GM12801 (cell line): ENCODE measurements around the gene LDB2.

Experiments used
- TF ChIP-seq, protein P1 (sequence below): IDR thresholded peaks from one replicate; pipeline ENCODE4 v1.5.1; 2011; ENCODE audit warnings: control low read depth; ENCODE audit not compliant: insufficient read length; ENCODE audit errors: extremely low read depth

The LDB2 gene

GRCh38 chr4:16715482-16715881 is 183.0 kb downstream of the LDB2 start:
- TF ChIP-seq, protein P1, sequence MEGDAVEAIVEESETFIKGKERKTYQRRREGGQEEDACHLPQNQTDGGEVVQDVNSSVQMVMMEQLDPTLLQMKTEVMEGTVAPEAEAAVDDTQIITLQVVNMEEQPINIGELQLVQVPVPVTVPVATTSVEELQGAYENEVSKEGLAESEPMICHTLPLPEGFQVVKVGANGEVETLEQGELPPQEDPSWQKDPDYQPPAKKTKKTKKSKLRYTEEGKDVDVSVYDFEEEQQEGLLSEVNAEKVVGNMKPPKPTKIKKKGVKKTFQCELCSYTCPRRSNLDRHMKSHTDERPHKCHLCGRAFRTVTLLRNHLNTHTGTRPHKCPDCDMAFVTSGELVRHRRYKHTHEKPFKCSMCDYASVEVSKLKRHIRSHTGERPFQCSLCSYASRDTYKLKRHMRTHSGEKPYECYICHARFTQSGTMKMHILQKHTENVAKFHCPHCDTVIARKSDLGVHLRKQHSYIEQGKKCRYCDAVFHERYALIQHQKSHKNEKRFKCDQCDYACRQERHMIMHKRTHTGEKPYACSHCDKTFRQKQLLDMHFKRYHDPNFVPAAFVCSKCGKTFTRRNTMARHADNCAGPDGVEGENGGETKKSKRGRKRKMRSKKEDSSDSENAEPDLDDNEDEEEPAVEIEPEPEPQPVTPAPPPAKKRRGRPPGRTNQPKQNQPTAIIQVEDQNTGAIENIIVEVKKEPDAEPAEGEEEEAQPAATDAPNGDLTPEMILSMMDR: no peak

DNA sequence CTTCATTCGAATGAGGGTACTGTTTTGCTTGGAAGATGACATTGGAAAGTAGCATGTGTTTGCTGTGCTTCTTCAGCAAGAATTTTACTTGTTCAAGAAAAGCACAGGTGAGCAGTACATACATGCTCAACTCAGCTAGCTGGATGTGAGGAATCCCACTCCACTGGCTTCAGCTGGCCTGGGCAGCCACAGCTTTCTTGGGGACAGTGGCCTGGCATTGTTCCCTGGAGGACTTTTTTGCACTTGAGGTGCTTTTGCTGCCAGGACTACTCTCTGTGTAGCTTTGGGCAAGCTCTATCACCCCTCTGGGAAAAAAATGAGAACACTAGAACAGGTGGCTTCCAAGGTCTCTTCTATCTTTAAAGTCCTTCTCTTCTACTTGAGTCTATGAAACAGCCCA is 184.3 kb downstream of the LDB2 start:
- TF ChIP-seq, protein P1: no peak

DNA sequence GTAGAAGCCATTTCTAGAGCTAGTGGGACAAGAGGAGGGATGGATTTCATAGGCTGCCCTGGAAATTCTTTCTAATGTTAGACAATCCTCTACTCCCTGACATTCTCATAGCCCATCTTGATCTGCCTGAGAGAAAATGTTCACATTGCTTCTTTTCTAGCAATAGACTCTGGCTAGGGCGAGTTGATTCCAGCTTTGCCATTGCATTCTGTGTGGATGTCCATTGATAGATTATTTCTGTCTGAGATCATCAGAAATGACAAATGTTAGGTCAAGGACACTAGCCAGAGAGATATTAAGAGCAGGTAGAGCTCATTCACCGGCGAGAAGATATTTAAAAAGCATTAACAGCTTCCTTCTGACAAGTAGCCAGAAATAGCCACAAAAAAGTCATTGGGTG is 184.7 kb downstream of the LDB2 start:
- TF ChIP-seq, protein P1: no peak

- TF ChIP-seq, protein P1: no peak
Observed at GRCh38 chr4:16713271-16713670, 185.2 kb downstream of the LDB2 start.

- TF ChIP-seq, protein P1: no peak
Observed at GRCh38 chr4:16710198-16710597, 188.2 kb downstream of the LDB2 start.

- TF ChIP-seq, protein P1: no peak
Observed at GRCh38 chr4:16707874-16708273, 190.6 kb downstream of the LDB2 start.

- TF ChIP-seq, protein P1: no peak
Observed at GRCh38 chr4:16706251-16706650, 192.2 kb downstream of the LDB2 start.

GRCh38 chr4:16705341-16705740 is 193.1 kb downstream of the LDB2 start:
- TF ChIP-seq, protein P1: no peak
